K562 (cell line): ENCODE measurements around the gene ARHGAP35. TPM values are rescaled to one million over a fixed set of nuclear protein-coding genes. Genes with fewer than 3 reads are reported as not detected.

Source experiments
- CTBP1 ChIP-seq: fragments of 450-650 bp; IDR thresholded peaks from 2 replicates; pipeline ENCODE4 v1.6.1; 2016; ENCODE audit warnings: borderline replicate concordance
- NRF1 ChIP-seq, 2 experiments: fragments of 450-650 bp; IDR thresholded peaks in 1 of 2; conservative IDR thresholded peaks in 1 of 2; 2 replicates each; pipeline ENCODE4 v1.6.1; 2014; ENCODE audit warnings: mild to moderate bottlenecking in 2 of 2
- polyA plus RNA-seq, 8 experiments: library from polyadenylated mRNA; depleted of rRNA in 4 of 8; stranded (reverse) in 5 of 8; unstranded in 3 of 8; fragments of >200 nt; fragmentation: Nextera tagmentation in 2 of 8; fragmentation: Illumina TruSeq in 1 of 8; extraction: Ambion mirVana in 2 of 8; extraction: Trizol in 1 of 8; gene quantifications; 2 replicates each; pipeline versions ENCODE4 v1.2.1 to v1.2.3, GENCODE V29; 2011 to 2014; ENCODE audit warnings: inconsistent platforms in 1 of 8, missing spikeins in 1 of 8
- total RNA-seq, 7 experiments: library from RNA; depleted of rRNA in 6 of 7; stranded (reverse); fragments of >200 nt in 6 of 7; fragmentation: Illumina TruSeq in 2 of 7; extraction: Trizol in 2 of 7; gene quantifications; 2 replicates each; pipeline versions ENCODE4 v1.2.1 to v1.2.3, GENCODE V29; 2011 to 2021; ENCODE audit warnings: low replicate concordance in 1 of 7
- TF ChIP-seq, protein P1 (sequence below), 2 experiments: fragments of 450-650 bp in 1 of 2; IDR thresholded peaks; 2 replicates each; pipeline ENCODE4 v1.6.1; 2011 to 2017; ENCODE audit warnings: low read depth in 2 of 2, antibody characterized with exemption in 1 of 2, borderline replicate concordance in 1 of 2, low read length in 1 of 2, mild to moderate bottlenecking in 1 of 2, mixed read lengths in 1 of 2; ENCODE audit not compliant: control insufficient read depth in 1 of 2
- TF ChIP-seq, protein P2 (sequence below): sonication (generic); formaldehyde crosslinking; IDR thresholded peaks from 2 replicates; pipeline ENCODE4 v1.8.1; 2023; ENCODE audit warnings: missing genetic modification reagents, mild to moderate bottlenecking, borderline replicate concordance
- TF ChIP-seq, protein P3 (sequence below): fragments of 450-650 bp; IDR thresholded peaks from 2 replicates; pipeline ENCODE4 v1.6.1; 2016; ENCODE audit warnings: mild to moderate bottlenecking, moderate library complexity

The ARHGAP35 gene
- total and polyA plus RNA-seq, 9 of the 15 experiments (the other 6 are each of a cell fraction or from before 2014, with no cell fraction given), result 0.27 to 26.4 (median 10.2) TPM

DNA sequence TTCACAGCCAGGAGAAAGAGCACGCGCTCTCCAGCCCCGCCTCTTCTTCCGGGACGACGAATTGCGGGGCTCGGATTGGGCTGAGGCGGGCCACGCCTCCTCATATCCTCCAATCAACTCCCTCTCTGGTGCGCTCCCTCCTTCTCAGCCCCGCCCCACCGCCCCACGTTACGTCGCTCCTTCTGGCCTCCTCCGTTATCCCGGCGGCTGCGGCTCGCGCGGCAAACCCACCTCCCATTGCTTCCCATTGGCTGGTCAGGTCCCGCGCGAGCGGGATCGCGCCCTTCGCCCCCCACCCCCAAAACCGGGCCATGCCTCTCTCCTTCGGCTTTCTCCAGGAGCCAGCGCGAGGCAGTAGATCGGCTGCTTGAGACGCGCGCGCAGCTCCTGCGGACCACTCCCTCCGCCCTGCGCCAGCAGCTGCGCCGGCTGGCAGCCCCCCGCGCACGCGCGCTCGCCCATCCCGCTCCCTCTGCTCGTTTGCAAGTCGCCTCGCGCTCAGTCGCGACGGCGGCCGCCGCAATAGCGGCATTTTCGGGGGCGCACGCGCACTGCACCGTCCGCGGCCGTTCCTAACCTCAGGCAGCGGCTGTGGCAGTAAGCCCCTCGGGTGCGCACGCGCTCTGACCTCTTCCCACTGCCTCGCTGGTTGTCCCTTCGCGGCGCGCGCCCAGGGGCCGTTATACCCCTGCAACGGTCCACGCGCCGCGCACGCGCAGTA, 512 bp upstream of the ARHGAP35 start (continued):
- TF ChIP-seq, protein P1, sequence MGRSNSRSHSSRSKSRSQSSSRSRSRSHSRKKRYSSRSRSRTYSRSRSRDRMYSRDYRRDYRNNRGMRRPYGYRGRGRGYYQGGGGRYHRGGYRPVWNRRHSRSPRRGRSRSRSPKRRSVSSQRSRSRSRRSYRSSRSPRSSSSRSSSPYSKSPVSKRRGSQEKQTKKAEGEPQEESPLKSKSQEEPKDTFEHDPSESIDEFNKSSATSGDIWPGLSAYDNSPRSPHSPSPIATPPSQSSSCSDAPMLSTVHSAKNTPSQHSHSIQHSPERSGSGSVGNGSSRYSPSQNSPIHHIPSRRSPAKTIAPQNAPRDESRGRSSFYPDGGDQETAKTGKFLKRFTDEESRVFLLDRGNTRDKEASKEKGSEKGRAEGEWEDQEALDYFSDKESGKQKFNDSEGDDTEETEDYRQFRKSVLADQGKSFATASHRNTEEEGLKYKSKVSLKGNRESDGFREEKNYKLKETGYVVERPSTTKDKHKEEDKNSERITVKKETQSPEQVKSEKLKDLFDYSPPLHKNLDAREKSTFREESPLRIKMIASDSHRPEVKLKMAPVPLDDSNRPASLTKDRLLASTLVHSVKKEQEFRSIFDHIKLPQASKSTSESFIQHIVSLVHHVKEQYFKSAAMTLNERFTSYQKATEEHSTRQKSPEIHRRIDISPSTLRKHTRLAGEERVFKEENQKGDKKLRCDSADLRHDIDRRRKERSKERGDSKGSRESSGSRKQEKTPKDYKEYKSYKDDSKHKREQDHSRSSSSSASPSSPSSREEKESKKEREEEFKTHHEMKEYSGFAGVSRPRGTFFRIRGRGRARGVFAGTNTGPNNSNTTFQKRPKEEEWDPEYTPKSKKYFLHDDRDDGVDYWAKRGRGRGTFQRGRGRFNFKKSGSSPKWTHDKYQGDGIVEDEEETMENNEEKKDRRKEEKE (IDR thresholded peaks at IDR 0.05; ENCODE audit: borderline replicate concordance in 1 of 2, control insufficient read depth in 1 of 2, low read depth in 2 of 2, low read length in 1 of 2), result no peak
- TF ChIP-seq, protein P2, sequence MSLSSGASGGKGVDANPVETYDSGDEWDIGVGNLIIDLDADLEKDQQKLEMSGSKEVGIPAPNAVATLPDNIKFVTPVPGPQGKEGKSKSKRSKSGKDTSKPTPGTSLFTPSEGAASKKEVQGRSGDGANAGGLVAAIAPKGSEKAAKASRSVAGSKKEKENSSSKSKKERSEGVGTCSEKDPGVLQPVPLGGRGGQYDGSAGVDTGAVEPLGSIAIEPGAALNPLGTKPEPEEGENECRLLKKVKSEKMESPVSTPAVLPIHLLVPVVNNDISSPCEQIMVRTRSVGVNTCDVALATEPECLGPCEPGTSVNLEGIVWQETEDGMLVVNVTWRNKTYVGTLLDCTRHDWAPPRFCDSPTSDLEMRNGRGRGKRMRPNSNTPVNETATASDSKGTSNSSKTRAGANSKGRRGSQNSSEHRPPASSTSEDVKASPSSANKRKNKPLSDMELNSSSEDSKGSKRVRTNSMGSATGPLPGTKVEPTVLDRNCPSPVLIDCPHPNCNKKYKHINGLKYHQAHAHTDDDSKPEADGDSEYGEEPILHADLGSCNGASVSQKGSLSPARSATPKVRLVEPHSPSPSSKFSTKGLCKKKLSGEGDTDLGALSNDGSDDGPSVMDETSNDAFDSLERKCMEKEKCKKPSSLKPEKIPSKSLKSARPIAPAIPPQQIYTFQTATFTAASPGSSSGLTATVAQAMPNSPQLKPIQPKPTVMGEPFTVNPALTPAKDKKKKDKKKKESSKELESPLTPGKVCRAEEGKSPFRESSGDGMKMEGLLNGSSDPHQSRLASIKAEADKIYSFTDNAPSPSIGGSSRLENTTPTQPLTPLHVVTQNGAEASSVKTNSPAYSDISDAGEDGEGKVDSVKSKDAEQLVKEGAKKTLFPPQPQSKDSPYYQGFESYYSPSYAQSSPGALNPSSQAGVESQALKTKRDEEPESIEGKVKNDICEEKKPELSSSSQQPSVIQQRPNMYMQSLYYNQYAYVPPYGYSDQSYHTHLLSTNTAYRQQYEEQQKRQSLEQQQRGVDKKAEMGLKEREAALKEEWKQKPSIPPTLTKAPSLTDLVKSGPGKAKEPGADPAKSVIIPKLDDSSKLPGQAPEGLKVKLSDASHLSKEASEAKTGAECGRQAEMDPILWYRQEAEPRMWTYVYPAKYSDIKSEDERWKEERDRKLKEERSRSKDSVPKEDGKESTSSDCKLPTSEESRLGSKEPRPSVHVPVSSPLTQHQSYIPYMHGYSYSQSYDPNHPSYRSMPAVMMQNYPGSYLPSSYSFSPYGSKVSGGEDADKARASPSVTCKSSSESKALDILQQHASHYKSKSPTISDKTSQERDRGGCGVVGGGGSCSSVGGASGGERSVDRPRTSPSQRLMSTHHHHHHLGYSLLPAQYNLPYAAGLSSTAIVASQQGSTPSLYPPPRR (CRISPR knock-in tag), result peak; percentile 91; the same call in 1 of the 2 replicates
- TF ChIP-seq NRF1 (conservative IDR thresholded peaks at IDR 0.05 in 1 of 2, IDR thresholded peaks at IDR 0.05 in 1 of 2) (peak; percentile 98 to 99), CTBP1 (peak; percentile 99)
- TF ChIP-seq, protein P3, sequence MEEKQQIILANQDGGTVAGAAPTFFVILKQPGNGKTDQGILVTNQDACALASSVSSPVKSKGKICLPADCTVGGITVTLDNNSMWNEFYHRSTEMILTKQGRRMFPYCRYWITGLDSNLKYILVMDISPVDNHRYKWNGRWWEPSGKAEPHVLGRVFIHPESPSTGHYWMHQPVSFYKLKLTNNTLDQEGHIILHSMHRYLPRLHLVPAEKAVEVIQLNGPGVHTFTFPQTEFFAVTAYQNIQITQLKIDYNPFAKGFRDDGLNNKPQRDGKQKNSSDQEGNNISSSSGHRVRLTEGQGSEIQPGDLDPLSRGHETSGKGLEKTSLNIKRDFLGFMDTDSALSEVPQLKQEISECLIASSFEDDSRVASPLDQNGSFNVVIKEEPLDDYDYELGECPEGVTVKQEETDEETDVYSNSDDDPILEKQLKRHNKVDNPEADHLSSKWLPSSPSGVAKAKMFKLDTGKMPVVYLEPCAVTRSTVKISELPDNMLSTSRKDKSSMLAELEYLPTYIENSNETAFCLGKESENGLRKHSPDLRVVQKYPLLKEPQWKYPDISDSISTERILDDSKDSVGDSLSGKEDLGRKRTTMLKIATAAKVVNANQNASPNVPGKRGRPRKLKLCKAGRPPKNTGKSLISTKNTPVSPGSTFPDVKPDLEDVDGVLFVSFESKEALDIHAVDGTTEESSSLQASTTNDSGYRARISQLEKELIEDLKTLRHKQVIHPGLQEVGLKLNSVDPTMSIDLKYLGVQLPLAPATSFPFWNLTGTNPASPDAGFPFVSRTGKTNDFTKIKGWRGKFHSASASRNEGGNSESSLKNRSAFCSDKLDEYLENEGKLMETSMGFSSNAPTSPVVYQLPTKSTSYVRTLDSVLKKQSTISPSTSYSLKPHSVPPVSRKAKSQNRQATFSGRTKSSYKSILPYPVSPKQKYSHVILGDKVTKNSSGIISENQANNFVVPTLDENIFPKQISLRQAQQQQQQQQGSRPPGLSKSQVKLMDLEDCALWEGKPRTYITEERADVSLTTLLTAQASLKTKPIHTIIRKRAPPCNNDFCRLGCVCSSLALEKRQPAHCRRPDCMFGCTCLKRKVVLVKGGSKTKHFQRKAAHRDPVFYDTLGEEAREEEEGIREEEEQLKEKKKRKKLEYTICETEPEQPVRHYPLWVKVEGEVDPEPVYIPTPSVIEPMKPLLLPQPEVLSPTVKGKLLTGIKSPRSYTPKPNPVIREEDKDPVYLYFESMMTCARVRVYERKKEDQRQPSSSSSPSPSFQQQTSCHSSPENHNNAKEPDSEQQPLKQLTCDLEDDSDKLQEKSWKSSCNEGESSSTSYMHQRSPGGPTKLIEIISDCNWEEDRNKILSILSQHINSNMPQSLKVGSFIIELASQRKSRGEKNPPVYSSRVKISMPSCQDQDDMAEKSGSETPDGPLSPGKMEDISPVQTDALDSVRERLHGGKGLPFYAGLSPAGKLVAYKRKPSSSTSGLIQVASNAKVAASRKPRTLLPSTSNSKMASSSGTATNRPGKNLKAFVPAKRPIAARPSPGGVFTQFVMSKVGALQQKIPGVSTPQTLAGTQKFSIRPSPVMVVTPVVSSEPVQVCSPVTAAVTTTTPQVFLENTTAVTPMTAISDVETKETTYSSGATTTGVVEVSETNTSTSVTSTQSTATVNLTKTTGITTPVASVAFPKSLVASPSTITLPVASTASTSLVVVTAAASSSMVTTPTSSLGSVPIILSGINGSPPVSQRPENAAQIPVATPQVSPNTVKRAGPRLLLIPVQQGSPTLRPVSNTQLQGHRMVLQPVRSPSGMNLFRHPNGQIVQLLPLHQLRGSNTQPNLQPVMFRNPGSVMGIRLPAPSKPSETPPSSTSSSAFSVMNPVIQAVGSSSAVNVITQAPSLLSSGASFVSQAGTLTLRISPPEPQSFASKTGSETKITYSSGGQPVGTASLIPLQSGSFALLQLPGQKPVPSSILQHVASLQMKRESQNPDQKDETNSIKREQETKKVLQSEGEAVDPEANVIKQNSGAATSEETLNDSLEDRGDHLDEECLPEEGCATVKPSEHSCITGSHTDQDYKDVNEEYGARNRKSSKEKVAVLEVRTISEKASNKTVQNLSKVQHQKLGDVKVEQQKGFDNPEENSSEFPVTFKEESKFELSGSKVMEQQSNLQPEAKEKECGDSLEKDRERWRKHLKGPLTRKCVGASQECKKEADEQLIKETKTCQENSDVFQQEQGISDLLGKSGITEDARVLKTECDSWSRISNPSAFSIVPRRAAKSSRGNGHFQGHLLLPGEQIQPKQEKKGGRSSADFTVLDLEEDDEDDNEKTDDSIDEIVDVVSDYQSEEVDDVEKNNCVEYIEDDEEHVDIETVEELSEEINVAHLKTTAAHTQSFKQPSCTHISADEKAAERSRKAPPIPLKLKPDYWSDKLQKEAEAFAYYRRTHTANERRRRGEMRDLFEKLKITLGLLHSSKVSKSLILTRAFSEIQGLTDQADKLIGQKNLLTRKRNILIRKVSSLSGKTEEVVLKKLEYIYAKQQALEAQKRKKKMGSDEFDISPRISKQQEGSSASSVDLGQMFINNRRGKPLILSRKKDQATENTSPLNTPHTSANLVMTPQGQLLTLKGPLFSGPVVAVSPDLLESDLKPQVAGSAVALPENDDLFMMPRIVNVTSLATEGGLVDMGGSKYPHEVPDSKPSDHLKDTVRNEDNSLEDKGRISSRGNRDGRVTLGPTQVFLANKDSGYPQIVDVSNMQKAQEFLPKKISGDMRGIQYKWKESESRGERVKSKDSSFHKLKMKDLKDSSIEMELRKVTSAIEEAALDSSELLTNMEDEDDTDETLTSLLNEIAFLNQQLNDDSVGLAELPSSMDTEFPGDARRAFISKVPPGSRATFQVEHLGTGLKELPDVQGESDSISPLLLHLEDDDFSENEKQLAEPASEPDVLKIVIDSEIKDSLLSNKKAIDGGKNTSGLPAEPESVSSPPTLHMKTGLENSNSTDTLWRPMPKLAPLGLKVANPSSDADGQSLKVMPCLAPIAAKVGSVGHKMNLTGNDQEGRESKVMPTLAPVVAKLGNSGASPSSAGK, result peak; percentile 82
